GM10266 (cell line): ENCODE results near the gene SPPL3.

Source experiments
- DNase-seq: peaks from one replicate; pipeline ENCODE4 v3.0.0; 2012; ENCODE audit errors: extremely low spot score
- TF ChIP-seq, protein P1 (sequence below): IDR thresholded peaks from 2 replicates; pipeline ENCODE4 v1.5.1; 2012; ENCODE audit warnings: mild to moderate bottlenecking, low read depth; ENCODE audit not compliant: control insufficient read depth, insufficient read depth; ENCODE audit errors: missing control alignments

SPPL3 gene

DNA sequence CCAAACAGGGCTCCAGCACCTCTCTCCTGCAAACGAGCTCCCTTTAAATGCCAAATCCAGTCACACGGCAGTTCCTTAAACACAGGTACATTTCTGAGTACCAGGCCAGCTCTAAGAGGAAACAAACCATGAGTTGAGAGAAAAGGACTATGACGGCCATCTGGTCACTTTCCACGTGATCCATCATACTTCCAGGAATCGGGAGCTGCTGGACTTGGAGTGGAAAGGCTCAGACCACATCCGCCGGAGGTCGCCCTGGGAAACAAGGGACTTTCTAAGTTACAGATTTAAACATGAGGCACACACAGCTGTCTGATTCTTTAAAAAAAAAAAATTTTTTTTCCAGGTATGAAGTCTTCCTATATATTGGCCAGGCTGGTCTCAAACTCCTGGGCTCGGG lies 139.3 kb downstream of the SPPL3 start:
- TF ChIP-seq, protein P1, sequence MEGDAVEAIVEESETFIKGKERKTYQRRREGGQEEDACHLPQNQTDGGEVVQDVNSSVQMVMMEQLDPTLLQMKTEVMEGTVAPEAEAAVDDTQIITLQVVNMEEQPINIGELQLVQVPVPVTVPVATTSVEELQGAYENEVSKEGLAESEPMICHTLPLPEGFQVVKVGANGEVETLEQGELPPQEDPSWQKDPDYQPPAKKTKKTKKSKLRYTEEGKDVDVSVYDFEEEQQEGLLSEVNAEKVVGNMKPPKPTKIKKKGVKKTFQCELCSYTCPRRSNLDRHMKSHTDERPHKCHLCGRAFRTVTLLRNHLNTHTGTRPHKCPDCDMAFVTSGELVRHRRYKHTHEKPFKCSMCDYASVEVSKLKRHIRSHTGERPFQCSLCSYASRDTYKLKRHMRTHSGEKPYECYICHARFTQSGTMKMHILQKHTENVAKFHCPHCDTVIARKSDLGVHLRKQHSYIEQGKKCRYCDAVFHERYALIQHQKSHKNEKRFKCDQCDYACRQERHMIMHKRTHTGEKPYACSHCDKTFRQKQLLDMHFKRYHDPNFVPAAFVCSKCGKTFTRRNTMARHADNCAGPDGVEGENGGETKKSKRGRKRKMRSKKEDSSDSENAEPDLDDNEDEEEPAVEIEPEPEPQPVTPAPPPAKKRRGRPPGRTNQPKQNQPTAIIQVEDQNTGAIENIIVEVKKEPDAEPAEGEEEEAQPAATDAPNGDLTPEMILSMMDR: no peak
- no peak for DNase-seq

DNA sequence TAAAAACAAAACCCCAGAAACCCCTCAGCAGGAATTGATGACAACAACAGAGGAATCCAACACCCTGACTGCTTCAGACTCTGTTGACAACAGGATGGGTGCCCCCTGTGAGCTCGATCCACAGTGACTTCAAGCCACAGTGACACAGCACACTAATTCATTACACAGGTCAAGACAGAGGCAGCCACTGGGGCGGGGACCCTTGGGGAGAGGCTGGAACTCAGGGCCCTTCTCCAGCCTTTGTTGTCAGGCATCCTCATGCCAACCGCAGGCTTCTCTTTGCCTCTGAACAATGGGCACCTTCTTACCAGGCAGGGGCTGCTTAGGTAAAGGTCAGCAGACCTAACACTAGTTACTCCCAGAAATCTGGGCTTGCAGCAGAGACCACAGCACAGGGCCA lies 140.9 kb downstream of the SPPL3 start:
- DNase-seq: no peak

DNA sequence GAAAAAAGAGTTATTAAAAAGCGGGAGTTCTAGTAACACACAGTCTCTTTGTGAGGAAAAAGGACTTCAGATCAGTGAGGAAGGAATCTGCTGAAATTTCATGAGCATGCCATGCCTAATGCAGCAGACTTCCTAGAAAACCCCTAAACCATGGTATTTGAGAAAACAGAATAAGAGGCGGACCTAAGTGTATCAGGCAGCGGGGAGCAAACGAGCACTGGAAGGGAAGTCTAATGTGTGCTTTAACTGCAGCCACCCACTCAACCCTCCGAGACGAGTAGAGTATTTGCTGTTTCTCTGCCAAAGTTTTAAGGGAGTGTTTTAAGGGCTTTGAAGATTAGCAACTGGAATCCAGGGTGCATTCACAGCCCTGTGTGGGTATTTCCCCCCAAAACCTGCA lies 142.1 kb downstream of the SPPL3 start:
- TF ChIP-seq, protein P1: no peak
- DNase-seq: no peak

More for the DNA sequence above, 140.9 kb downstream of the SPPL3 start:
- TF ChIP-seq, protein P1: no peak

DNA sequence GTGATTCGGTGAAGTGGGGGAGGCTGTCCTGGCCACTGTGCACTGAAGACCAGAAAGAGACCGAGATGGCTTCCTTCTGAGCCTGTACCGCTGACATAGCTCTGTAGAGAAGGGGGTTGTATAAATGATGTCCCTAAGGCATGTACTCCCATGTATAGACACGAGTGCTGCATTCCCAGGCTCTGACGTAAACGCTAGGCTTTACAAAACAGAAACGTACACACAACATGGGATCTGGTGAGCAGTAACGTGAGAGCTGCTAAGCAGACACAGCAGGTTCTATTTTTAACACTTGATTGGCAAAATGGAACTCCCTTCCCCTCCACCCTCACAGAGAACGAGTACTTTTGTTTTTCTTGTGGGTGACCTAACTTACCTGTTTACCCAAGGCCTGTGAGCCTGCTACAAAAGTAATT lies 142.6 kb downstream of the SPPL3 start:
- TF ChIP-seq, protein P1: no peak
- DNase-seq: no peak

DNA sequence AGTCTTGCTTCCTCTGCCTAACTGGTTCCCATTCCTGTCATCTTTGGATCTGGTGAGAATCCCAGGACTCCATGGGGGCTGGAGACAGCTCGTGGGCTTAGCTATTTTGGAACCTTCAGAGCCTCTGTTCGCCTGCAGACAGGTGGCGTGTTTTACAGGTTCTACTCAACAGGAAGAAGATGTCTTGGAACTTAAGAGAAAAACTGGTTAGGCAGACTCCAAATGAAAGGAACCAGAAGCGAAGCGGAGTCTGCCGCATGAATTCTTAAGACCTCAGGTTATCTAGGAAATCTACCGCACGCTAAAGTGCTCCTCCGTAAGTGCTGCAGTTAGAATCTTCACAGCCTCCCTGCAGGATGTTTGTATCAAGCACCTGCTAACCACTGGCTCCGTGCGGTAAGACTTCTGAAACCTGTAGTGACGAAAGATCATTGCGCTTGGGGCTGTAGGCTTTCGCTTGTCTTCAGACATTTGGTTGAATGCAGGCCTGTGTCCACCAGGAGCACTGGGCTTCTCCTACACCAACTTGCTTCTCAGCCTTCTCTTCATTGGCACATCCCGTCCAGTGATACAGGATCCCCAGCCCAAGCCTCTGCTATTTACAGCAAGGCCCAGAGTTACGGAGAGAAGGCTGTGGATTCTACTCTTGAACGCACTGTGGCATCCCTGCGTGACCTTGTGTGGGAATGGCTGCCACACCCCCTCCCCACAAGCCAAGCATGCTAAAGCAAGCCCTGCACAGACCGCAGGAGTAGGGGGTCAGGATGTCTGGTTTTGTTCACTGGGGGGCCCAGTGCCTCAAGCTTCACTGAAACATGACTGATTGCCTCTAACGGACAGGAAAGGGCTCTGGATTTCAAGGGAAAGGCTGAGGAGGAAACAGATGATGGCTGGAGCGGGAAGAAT lies 143.6 kb downstream of the SPPL3 start:
- TF ChIP-seq, protein P1: no peak
- no peak for DNase-seq

DNA sequence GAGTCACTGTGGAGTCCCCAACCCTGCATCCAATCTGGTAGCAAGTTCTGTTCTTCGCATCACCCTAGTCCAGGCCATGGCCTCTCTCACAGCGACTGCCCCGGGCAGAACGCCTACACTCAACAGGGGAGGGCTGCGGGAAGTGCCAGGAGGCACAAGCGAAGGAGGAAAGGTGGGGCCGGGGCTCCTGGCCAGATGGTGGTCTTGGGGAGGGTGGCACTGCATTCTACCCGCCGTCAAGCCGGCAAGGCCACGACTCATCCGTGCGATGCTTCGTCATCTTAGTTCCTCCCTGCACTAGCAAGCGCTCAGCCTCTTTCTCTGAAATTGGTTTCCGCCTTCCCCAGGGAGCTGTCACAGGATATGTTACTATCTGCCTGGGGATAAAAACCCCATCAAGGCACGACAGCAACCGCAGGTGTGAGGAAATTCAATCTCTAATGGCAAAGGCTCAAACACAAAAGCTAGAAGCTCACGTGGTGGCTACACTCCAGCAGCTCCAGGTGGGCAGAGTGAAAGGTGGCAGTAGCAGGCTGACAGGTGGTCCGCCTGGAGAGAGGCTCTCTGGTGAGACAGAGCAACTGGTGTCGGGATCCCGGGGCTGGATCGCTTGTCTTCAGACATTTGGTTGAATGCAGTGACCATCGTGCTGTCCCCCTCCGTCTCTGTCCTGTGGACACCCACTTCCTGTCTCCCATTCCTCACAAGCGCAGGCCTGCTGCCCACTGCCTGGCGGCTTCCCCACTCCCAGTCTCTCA lies 144.4 kb downstream of the SPPL3 start:
- no peak for DNase-seq
- TF ChIP-seq, protein P1: no peak
